Measurements from ENCODE around the gene LPAR6.

- no peak for TF ChIP-seq CTCF (IDR thresholded peaks at IDR 0.05)
- TF ChIP-seq POLR2A (IDR thresholded peaks at IDR 0.05) = no peak
Observed at GRCh38 chr13:48393698-48394085, 19.2 kb downstream of the LPAR6 start.
